Left renal cortex interstitium (tissue), 4 donors: Measurements from ENCODE around the gene MAGI1. TPM values are rescaled to one million over a fixed set of nuclear protein-coding genes. Genes with fewer than 3 reads are reported as not detected.

Source experiments
- DNase-seq, 4 donors: peaks; one replicate each; pipeline ENCODE4 v3.0.0-alpha.2; 2013; ENCODE audit warnings: low read depth in 4 of 4, low spot score in 2 of 4, missing footprints in 1 of 4
- polyA plus RNA-seq, 4 donors: library from polyadenylated mRNA; unstranded; fragments of 120-200 nt; gene quantifications; one replicate each; pipeline ENCODE4 v1.2.1, GENCODE V29; 2013; ENCODE audit not compliant: insufficient read length in 4 of 4

The MAGI1 gene
- polyA plus RNA-seq, 4 donors, result 26.2 to 34.5 (median 28.6) TPM

DNA sequence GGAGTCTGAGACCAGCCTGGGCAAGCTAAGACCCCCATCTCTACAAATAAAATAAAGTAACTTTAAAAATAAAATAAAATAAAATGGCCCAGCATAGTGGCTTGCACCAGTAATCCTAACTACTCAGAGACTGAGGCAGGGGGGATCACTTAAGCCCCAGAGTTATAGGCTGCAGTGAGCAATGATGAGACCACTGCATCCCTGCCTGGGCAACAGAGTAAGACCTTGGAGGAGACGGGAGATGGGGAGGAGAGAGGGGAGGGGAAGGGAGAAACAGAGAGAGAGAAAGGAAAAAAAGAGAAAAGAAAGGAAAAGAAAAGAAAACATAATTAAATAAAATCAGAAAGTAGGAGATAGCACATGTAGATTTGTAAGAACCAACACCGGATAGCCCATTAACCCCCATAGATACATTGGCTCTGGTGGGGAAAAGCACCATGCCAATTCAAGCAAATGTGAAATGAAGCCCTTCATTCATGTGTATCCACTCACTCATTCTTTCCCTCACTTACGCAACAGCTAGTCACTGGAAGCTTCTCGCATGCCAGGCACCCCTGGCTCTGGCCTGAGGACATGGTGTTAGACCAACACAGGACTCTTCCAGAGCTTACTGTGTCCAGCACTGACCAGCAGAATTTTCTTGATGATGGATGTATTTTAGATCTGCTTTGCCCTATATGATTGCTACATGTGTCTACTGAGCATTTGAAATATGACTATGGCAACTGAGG, 183.2 kb downstream of the MAGI1 start:
- no peak for DNase-seq

DNA sequence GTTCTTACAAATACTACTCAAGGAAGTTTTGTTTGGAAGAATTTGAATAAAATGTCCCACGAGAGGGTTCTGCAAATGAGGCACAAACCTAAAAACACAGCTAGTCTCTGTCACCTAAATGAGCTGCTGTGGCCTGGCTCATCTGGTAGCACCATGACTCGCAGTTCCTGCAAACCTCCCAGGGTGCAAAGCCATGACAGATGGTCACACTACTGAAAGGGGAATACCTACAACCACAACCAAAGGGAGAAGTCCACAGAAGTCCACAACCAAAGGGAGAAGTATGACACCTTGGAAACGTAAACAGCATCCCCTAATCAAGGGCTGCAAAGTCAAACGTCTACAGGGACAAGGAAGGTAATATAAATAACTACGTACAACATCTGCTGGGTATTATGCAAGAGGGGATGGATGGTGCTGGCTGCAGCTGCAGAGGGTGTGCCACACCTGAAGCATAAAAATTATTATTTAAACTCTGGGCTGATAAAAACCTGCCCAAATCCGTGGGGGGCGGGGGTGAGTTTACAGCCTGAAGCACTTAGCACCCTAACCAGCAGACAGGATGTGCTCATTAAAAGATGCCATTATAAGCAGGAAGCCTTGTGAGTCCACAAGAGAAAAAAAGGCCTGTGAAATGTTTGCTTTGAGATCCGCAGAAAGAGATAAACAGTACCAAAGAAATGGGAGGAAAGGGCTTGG, 184.0 kb downstream of the MAGI1 start:
- DNase-seq, result no peak

DNA sequence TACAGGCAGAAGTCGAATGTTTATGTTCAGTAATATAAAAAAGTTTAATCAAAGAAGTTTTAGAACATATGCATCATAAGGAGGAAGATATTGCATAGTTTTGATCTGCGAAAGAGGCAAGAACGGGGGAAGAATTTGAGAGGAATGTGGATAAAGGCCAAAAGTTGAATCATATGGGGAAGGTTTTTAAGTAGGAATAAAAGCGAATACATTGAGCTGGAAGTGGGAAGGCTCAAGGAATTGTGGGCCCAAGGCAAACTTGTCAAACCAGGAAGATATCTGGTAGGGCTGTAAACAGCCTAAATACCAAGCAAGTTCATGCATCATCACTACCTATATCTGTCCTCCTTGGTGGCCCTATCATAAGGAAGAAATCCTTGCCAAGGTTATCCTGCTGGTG, 186.9 kb downstream of the MAGI1 start:
- DNase-seq, result no peak

DNA sequence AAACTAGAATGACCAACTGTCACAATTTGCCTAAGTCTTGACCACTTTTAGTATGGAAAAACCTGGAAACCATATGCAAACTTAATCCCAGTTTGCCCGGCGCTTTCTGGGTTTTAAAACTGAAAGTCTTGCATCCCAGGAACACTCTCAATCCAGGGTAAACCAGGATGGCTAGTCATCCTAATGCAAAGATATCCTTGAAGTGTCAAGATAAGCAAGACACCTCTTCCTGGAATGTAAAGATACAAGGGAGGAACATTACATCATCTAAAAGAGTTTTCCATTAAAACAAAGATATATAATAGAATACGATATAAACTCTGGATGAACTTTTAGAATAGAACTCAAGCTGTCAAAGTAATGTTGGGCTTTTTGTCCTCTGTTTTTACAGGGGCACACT, 188.5 kb downstream of the MAGI1 start:
- no peak for DNase-seq

DNA sequence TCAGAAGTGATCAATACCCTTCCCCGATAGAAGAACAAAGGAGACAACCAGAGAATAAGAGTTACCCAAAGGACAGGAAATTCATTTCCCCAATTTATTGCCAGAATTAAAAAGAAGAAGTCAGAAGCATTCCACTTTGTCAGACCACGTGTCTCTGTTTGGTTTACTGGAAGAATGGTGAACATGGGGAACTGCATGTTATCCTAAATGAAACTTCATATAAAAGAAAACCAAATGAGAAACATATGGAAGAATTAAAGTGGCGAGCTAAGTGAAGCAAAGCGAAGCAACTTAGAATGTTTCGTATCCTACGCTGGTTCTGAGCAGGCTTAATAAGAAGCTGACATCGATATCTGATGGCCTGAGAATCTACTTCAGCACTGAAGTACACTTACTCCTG, 190.7 kb downstream of the MAGI1 start:
- no peak for DNase-seq

DNA sequence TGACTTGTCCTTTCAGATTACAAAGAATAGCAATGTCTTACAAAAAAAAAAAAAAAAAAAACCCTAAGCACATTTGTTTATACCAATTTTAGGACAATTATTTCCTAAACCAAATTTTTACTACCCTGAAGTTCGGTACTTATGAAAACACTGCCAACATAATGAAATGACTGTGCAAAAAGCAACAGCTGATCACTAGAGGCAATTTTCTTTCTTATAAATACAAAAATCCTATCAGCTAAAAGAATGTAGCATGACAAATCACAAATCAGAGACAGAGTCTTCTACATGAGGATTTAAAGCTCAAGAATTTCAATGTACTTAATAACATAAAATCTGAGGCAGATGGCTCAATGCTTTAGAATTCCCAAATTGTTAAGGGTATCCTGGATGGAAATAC, 191.8 kb downstream of the MAGI1 start:
- DNase-seq, result no peak

DNA sequence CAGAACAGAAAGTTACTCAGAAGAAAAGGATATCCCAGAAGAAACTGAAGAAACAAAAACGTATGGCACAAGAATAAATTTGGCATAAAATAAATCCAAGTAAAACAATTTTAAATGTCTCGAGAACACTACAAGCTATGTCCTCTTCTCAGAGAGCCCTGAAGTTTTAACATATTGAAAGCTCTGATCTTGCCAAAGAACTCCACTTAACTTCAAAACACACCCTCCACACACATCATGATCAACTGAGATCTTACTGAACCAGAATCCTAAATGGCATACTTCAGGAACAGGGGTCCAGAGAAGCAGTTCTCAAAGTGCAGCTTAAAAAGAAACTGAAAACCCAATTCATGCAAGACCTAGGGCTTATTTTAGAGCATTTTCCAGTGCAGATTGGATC, 194.3 kb downstream of the MAGI1 start:
- DNase-seq, result no peak

DNA sequence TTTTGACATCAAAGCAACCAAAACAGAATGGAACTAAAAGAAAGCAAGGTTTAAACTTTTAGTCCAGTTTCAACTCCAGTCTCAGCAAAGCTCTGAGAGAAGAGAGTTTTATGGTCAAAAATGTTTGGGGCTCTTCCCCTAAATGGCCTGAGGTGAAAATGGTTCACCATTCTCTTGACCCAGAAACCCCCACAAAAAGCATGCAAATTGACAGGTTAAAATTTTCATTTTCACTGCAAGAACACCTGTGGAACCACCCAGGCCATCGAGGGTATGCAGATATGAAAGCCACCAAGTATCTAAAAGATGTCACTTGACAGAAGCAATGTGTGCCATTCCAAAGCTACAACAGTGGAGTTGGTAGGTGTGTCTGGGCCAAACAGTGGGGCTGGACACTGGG, 195.0 kb downstream of the MAGI1 start:
- no peak for DNase-seq

DNA sequence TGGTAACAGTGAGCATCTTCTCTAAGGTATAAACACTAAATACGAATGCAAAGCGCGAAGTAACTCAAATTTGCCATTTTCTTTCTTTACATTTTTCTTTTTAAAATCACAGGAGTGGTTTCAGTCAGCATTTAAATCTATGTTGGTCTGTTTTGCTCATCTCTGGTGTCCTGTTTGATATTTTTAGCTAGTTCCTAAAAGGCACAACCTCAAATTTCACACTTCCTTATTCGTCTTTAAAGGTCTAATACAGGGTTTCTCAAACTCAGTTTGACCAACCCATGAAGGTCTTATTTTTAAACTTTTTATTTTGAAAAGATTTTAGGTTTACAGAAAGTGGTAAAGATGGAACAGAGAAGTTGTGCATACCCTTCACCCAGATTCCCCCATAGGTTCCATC, 201.1 kb downstream of the MAGI1 start:
- DNase-seq, result no peak

DNA sequence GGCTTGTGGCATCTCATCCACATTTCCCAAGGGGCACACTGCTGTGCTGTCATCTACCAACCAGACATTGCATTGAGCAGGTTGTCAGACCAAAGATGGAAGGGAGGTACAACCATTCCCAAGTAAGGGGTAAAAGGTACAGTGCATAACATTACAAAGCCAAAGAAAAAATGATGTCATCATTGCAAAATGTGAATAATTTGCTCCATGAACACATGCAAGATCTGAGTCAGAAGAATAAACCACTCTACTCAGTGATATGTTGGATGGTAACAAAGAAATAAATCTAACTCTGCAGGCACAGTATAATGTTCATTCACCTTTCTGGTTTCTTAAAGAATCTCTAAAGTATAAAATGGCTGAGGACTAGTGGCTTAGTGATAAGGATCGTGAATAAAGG, 202.7 kb downstream of the MAGI1 start:
- DNase-seq, result no peak

DNA sequence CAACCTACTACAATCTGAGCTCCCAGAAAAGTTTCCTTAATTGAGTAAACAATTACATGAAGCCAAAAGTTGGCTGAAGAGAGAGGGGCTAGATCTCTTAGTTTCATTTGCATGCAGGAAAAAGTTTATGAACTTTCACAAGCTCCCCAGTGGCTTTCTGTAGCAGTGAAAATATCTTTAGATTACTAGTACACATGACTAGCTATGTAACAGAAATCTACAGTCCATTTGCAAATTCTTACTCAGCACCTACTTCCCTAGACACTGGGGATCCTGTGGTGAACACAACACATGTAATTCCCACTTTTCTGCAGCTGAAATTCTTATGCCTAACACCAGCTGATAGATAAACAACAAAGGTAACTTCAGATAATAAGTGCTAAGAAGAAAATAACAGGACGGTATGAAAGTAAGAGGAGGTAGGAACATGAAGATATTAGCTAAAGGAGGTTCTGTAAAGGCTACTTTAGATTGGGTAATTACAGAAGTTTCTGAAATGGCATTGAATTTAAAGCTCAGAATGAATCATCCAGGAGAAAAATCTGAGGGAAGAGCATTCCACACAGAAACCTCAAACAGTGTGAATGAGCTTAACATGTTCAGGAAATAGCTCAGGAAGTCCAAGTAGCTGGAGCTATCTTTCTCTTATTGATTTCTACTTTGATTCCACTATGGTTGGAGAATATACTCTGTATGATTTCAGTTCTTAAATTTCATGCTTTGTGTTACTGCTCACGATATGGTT, 204.8 kb downstream of the MAGI1 start:
- DNase-seq, result no peak

DNA sequence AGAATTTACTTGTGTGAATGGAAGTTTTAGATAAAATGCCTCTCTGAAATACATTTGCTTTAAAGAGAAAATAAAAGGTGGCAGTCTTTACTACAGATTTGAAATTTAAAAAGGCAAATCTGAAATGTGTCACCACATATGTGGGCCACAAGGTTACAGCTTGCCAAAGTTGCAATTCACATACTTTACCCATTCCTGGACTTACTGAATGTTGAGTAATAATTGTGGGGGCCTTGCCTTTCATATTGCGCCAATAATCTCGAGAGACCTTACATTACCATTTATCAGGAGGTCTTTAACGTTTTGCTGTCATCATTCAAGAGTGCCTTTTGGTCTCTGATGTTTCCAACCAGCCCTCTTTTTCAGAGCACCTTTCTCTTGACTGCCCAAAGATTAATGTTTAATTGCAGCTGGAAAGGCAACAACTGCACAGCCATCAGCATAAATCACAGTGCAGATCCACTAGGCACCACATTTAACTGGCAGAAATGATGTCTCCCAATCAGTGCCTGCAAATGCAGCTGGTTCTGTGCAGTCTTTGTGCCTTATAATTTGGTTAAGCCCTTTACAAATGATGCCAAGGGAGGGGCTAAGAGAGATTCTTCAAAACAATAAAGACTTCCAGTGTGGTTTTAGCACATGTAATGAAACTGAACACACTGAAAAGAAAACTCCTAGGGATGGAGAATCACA, 206.8 kb downstream of the MAGI1 start:
- no peak for DNase-seq

DNA sequence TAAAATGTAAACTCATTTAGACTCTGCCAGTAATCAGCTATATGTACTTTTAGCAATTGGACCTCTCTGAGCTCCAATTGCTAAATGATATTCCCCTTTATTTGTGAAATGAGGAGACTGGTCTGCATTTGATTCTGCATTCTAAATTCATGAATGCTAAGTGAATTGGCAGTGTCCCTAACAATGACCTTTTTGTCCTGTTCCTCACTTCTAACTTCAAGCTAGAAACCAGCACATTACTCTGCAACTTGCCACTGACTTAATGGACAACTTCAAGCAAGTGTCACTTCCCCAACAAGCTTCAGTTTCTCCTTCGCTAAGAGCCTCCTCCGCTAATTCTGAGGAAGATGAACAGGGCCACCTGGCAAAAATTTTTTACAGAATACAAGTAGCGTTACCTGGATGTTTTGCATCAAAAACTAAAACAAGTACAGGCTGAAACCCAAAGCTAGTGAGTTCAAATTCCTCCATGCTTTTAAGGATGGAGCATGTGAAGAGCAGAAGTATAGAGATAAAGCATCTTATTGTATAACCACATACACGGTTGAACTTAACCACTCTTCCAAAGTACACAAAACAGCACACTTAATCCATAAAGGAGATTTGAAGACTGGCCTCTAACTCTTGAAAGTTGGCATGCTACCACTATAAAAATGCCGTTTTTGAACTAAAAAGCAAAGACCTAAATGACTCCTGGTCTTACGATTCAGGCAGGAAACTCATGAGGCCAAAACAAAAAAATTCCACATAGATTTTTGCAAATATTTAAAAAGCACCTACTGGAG, 207.6 kb downstream of the MAGI1 start:
- DNase-seq, result no peak

DNA sequence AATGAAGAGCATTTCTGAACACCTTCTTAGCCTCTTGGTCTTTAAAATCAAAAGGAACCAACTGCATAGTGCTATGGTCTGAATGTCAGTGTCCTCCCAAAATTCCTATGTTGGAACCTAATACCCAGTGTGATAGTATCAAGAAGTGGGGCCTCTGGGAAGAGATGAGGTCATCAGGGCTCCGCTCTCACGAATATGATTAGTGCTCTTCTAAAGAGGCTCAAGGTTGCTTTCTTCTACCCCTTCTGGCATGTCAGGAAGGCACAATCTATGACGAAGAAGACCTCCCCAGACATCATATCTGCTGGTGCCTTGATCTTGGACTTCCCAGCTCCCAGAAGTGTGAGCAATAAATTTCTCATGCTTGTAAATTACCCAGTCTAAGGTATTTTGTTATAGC, 209.5 kb downstream of the MAGI1 start:
- no peak for DNase-seq

DNA sequence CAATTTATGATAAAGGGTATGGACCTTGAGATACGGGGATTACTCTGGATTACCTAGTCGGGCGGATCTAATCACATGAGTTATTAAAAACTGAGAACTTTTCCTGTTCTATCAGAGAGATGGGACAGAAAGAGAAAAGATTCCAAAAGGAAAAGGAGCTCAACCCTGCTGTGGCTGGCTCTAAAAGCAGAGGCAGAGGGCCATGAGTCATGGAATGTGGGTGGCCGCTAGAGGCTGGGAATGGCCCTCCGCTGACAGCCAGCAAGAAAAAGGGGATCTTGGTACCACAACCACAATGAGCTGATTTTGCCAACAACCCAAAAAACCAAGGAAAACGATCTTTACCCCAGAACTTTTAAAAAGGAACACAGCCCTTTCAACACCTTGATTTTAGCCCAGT, 210.0 kb downstream of the MAGI1 start:
- no peak for DNase-seq

DNA sequence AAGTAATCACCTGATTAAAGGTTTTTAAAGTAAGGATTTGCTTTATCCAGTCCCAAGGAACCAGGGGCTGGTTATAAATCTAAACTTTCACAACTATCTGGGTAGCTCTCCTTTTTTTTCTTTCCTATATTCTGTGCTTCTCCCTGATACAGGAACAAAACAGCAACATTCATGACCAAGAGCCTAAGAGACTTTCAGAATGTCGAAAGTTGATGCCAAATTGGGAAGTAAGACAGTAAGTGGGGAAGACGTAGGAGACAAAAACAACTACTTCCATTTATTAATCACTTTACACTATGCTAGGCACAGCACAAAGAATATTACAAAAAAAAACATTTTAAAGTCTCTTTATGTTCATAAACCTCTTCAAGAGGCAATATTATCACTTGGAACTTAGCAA, 211.6 kb downstream of the MAGI1 start:
- DNase-seq, result no peak

DNA sequence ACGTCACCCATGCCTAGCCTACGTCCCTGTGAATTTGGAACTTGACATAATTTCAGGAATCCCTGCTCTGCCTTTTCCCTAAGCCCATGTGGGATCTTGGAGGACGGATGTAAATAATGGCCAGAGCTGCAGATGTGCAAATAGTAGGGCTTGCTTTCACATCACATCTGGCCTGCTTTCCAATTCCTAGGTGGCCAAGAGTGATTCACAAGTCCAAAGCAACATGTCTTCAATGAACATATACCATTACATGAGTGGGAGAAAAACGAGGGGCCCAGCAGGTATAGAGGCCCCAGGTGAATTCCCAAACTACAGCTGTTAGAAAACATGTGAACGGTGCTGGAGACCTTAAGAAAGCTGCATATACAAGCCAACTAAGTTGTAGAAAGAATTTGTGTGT, 214.6 kb downstream of the MAGI1 start:
- DNase-seq, result no peak

DNA sequence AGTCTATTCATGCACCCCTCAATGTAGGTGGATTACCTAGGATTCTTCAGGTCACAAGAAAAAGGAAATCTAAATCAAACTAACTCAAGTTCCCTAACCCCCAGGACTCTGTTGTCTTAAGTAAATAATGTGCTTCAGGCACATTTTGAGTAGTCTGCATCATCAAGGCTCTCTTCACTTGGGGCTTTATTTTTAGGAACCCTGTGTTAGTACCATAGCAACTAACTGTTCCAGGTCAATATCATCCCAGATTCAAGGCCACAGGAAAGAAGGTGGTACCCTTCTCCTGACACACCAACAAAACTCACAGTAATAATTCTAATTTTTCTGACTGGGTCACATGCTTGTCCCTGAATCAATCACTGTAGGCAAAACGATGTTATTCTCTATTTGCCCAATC, 218.1 kb downstream of the MAGI1 start:
- DNase-seq, result no peak

DNA sequence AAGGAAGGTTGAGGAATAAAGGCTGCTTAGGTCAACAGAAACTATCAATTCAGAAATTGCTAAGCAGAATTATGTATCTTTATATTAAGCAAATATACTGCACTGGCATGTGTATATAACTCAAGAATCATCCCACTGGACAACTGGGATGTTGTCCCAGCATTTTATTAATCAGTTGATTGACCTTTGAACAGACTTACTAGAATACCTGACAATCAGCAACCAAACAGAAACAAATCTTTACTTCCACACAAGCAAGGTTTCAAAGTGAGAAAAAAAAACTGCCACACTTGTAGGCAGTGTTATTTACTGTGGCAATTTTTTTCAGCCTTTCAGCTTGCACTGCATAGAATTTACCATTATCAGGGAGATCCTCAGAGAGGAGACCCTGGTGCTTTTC, 218.8 kb downstream of the MAGI1 start:
- no peak for DNase-seq

DNA sequence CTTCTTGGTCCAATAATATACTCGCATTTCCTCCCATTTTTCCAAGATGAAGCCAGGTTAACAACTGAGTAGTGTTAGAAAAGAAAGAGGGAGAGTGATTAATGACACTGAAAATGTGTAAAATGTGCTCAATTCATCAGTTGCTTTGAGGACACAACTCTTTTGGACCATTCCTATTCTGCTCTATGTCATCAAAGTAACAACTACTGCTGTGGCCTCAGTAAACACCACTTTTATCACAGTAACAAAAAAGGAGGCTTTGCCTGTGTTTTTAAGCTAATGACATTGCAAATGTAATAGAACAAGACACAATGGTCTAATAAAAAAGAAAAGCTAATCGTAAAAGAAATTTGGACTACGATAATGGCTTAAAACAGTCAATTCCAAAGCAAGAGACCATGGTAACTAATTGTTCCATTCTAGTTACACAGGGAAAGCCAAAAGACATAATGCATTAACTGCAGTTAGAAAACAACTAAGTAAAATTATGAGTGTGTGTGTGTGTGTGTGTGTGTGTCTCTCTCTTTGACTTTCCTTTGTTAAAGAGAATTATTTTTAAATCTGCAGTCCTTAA, 221.1 kb downstream of the MAGI1 start:
- DNase-seq, result no peak
